Heart left ventricle (tissue), 13 donors: Measurements from ENCODE around the gene USP48.
"Not testable (repeated sequence)": the region's sequence is repeated elsewhere in the genome, so short reads cannot be mapped to it uniquely, and the experiment has no call there.

Experiments used
- POLR2A ChIP-seq, 2 donors: fragments of 450-650 bp; IDR thresholded peaks; one replicate each; pipeline ENCODE4 v1.6.1; 2017; ENCODE audit warnings: antibody characterized with exemption in 2 of 2, mild to moderate bottlenecking in 2 of 2, moderate library complexity in 2 of 2
- TF ChIP-seq, protein P1 (sequence below), 12 donors: fragments of 200-600 bp; sonication (generic) in 4 of 12; IDR thresholded peaks; one replicate each; pipeline versions ENCODE4 v1.5.0 to v1.8.0; 2018 to 2022; ENCODE audit warnings: antibody characterized with exemption in 12 of 12, mild to moderate bottlenecking in 5 of 12
- donor health status: ischemic (EF 13 %, LVEDD 7.1; RV severe dilation, severe dysfunction).
- donor health status: DM: no; HTN: yes; CAD: no.
- donor health status: DM: no; HTN: no; CAD: no.
- donor health status: ischemic (EF 25% LVEDD 6.9; RV normal size, moderate dysfunction).
- donor health status: ischemic (EF 25% LVEDD 5.7; RV mildly dilated, moderate dysfunction).
- donor health status: ischemic (EF 35%, LVEDD 5.7; RV mildly dilated, moderate dysfunction).
- donor health status: nonischemic (EF 11% LVEDD 7.7; RV severe dilation, severe dysfunction).
- donor health status: DM: yes; HTN: yes; CAD: no.
- donor health status: PGD.
- donor health status: ischemic (EF 29% LVEDD 5.4; RV normal size, mild dysfunction).
- donor health status: nonischemic (EF 23%, LVEDD 6.1; RV moderate dilation, normal function).

DNA sequence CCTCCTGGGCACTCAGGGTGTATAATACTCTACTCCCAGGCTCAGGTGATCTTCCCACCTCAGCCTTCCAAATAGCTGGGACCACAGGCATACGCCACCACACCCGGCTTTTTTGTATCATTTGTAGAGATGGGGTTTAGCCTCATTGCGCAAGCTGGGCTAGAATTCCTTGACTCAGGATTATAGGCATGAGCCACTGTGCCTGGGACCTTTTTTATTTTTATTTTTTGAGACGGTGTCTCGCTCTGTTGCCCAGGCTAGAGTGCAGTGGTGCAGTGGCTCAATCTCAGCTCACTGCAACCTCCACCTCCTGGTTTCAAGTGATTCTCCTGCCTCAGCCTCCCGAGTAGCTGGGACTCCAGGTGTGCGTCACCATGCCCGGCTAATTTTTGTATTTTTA lies 15.8 kb downstream of the USP48 start:
- TF ChIP-seq, protein P1, sequence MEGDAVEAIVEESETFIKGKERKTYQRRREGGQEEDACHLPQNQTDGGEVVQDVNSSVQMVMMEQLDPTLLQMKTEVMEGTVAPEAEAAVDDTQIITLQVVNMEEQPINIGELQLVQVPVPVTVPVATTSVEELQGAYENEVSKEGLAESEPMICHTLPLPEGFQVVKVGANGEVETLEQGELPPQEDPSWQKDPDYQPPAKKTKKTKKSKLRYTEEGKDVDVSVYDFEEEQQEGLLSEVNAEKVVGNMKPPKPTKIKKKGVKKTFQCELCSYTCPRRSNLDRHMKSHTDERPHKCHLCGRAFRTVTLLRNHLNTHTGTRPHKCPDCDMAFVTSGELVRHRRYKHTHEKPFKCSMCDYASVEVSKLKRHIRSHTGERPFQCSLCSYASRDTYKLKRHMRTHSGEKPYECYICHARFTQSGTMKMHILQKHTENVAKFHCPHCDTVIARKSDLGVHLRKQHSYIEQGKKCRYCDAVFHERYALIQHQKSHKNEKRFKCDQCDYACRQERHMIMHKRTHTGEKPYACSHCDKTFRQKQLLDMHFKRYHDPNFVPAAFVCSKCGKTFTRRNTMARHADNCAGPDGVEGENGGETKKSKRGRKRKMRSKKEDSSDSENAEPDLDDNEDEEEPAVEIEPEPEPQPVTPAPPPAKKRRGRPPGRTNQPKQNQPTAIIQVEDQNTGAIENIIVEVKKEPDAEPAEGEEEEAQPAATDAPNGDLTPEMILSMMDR (IDR thresholded peaks at IDR 0.05), result not testable (repeated sequence)
- not testable (repeated sequence) for TF ChIP-seq POLR2A (IDR thresholded peaks at IDR 0.05)
